Measurements from ENCODE around the gene PSTPIP1.

PSTPIP1 gene

GRCh38 chr15:77070495-77071304 is 75.8 kb downstream of the PSTPIP1 start, which contains the start of gene TSPAN3:
TSS of gene TSPAN3 (minus strand) at chr15:77071109. CDS start at chr15:77070954, 155 bp downstream.
- DNase-seq (ENCODE audit: low read depth) = peak; percentile 90

GRCh38 chr15:77071305-77072223 is 76.6 kb downstream of the PSTPIP1 start:
- peak; percentile 94 for DNase-seq (ENCODE audit: low read depth)

GRCh38 chr15:77074350-77074749 is 79.4 kb downstream of the PSTPIP1 start:
- DNase-seq (ENCODE audit: low read depth) = no peak

GRCh38 chr15:77075528-77075927 is 80.6 kb downstream of the PSTPIP1 start:
- DNase-seq (ENCODE audit: low read depth) = peak; percentile 63

- no peak for DNase-seq (ENCODE audit: low read depth)
Measured at GRCh38 chr15:77076323-77076915, 81.5 kb downstream of the PSTPIP1 start.

GRCh38 chr15:77081971-77082370 is 87.0 kb downstream of the PSTPIP1 start:
- DNase-seq (ENCODE audit: low read depth) = no peak

- peak; percentile 86 for DNase-seq (ENCODE audit: low read depth)
Measured at GRCh38 chr15:77083381-77084160, 88.6 kb downstream of the PSTPIP1 start.

- DNase-seq (ENCODE audit: low read depth) = no peak
Measured at GRCh38 chr15:77084436-77084835, 89.5 kb downstream of the PSTPIP1 start.

GRCh38 chr15:77085297-77085696 is 90.4 kb downstream of the PSTPIP1 start:
- peak; percentile 62 for DNase-seq (ENCODE audit: low read depth)

Data from amniotic epithelial cell (primary cell).